Liver (tissue), 3 donors: Measurements from ENCODE around the gene RPS10.

ENCODE experiments used
- ATF3 ChIP-seq: IDR thresholded peaks from 2 replicates; pipeline ENCODE4 v1.6.1; 2016; ENCODE audit warnings: antibody characterized with exemption
- CTCF ChIP-seq: fragments of 150-350 bp; IDR thresholded peaks from 2 replicates; pipeline ENCODE4 v1.5.1; 2017; ENCODE audit warnings: improper control_type of control experiment, low read depth, low read length; ENCODE audit not compliant: missing input control
- EGR1 ChIP-seq, 2 donors: IDR thresholded peaks; 2 replicates each; pipeline ENCODE4 v1.6.1; 2016 to 2018; ENCODE audit warnings: antibody characterized with exemption in 2 of 2, low read depth in 2 of 2
- FOXA2 ChIP-seq: IDR thresholded peaks from 2 replicates; pipeline ENCODE4 v1.6.1; 2016; ENCODE audit warnings: antibody characterized with exemption
- GABPA ChIP-seq, 2 donors: IDR thresholded peaks in 1 of 2; conservative IDR thresholded peaks in 1 of 2; 2 replicates each; pipeline ENCODE4 v1.6.1; 2016; ENCODE audit warnings: antibody characterized with exemption in 2 of 2, mild to moderate bottlenecking in 1 of 2, moderate library complexity in 1 of 2
- HNF4A ChIP-seq, 2 donors: conservative IDR thresholded peaks; 2 replicates each; pipeline ENCODE4 v1.6.1; 2016; ENCODE audit warnings: antibody characterized with exemption in 2 of 2, mild to moderate bottlenecking in 2 of 2
- MAX ChIP-seq: IDR thresholded peaks from 2 replicates; pipeline ENCODE4 v1.6.1; 2016; ENCODE audit warnings: antibody characterized with exemption
- RAD21 ChIP-seq, 2 donors: IDR thresholded peaks; 2 replicates each; pipeline ENCODE4 v1.6.1; 2016; ENCODE audit warnings: antibody characterized with exemption in 2 of 2, mild to moderate bottlenecking in 2 of 2
- REST ChIP-seq: IDR thresholded peaks from 2 replicates; pipeline ENCODE4 v1.6.1; 2016; ENCODE audit warnings: antibody characterized with exemption, mild to moderate bottlenecking
- SP1 ChIP-seq: IDR thresholded peaks from 2 replicates; pipeline ENCODE4 v1.6.1; 2018; ENCODE audit warnings: antibody characterized with exemption, mild to moderate bottlenecking
- TAF1 ChIP-seq: conservative IDR thresholded peaks from 2 replicates; pipeline ENCODE4 v1.6.1; 2016; ENCODE audit warnings: antibody characterized with exemption, mild to moderate bottlenecking
- YY1 ChIP-seq: IDR thresholded peaks from 2 replicates; pipeline ENCODE4 v1.6.1; 2016; ENCODE audit warnings: antibody characterized with exemption, mild to moderate bottlenecking
- donor health status: healthy.
- donor health status: healthy.

- TF ChIP-seq CTCF = no peak
- no peak for TF ChIP-seq TAF1
- no peak for TF ChIP-seq RAD21 (IDR thresholded peaks at IDR 0.05)
- TF ChIP-seq FOXA2 = no peak
- TF ChIP-seq EGR1 (IDR thresholded peaks at IDR 0.05; ENCODE audit: low read depth in 2 of 2) = no peak
- no peak for TF ChIP-seq MAX
- no peak for TF ChIP-seq YY1
- no peak for TF ChIP-seq REST
- TF ChIP-seq SP1 = no peak
- TF ChIP-seq ATF3 = no peak
- no peak for TF ChIP-seq GABPA (IDR thresholded peaks at IDR 0.05 in 1 of 2, conservative IDR thresholded peaks at IDR 0.05 in 1 of 2)
- no peak for TF ChIP-seq HNF4A (conservative IDR thresholded peaks at IDR 0.05)
Observed at GRCh38 chr6:34423254-34423653, 2.6 kb downstream of the RPS10 start.
